Measurements from ENCODE around the gene ILDR2.

The ILDR2 gene

DNA sequence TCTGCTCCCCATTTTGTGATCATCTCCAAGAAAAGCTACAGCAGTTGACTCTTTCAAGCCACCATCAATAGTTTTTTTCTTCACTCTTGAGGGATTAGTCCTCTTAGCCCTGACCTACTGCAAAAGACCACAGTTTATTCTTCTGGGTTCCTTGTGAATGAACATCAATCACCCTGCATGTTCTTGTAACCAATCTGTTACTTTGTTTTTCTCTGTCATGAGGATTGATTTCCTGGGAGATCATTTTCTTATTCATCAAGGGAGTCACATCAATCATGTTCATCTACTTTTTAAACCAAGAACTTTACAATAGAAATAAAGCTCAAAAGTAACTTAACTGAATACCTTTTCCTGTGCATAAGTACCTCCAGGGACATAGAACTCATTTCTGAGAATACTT lies 21.8 kb downstream of the ILDR2 start:
- TF ChIP-seq, protein P1, sequence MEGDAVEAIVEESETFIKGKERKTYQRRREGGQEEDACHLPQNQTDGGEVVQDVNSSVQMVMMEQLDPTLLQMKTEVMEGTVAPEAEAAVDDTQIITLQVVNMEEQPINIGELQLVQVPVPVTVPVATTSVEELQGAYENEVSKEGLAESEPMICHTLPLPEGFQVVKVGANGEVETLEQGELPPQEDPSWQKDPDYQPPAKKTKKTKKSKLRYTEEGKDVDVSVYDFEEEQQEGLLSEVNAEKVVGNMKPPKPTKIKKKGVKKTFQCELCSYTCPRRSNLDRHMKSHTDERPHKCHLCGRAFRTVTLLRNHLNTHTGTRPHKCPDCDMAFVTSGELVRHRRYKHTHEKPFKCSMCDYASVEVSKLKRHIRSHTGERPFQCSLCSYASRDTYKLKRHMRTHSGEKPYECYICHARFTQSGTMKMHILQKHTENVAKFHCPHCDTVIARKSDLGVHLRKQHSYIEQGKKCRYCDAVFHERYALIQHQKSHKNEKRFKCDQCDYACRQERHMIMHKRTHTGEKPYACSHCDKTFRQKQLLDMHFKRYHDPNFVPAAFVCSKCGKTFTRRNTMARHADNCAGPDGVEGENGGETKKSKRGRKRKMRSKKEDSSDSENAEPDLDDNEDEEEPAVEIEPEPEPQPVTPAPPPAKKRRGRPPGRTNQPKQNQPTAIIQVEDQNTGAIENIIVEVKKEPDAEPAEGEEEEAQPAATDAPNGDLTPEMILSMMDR (IDR thresholded peaks at IDR 0.05; ENCODE audit: insufficient read depth, low read depth, low read length, missing control alignments) = no peak
- no peak for DNase-seq (ENCODE audit: low read depth)
- no peak overlapping the region for H3K4me3 ChIP-seq (ENCODE audit: low read length)

DNA sequence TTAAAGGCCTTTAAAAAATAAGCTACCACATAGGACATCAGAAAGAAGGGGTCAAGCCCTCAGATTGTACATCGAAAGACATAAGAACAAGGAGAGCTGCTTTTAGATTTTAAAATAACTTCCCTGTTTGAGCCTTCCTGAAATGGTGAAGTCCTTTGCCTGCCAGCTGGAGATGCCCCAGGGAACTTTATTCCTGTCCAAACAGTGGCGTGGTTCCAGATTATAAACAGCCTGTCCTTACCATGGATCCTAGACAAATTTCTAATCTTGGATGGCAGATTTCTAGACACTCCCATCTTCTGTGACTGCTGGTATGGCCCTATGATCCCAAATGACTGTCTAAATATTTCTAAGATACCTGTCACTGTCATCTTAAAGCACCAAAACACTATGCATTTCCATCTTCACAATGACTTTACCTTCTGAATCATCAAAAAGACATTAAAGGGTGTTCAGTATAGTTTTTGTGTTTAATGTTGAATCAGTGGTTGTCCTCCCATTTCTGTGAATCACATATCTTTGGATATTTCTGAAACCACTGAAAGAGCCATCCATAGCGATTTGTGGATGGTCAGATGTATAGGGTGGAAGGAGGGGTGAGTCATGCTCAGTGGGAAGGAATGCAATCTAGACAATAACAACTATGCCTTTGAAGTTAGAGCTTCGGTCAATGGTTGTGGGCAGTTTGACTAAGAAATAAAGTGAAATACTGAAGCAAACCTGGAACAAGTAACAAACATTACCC lies 23.2 kb downstream of the ILDR2 start:
- TF ChIP-seq, protein P1 (IDR thresholded peaks at IDR 0.05; ENCODE audit: insufficient read depth, low read depth, low read length, missing control alignments) = no peak
- peak; percentile 46 for DNase-seq (ENCODE audit: low read depth)
- no peak overlapping the region for H3K4me3 ChIP-seq (ENCODE audit: low read length)

DNA sequence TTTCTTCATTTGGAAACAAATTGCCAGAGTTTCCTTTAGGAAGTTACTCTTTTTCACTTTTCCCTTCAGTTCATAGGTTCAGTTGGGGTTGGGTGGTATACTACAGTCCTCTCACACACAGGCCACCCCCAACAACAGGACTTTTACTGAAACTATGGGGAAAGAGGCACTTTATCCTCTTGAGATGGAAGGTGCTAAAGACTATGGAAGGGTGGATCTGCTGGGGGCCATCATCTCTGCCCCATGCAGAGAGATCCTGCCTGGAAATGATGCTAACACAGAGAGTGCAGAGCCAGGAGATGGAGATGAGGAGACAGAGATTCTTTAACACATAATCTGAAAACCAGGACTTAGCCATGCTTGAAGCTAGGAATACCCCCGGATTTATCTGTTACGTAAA lies 24.3 kb downstream of the ILDR2 start:
- DNase-seq (ENCODE audit: low read depth) = no peak
- TF ChIP-seq, protein P1 (IDR thresholded peaks at IDR 0.05; ENCODE audit: insufficient read depth, low read depth, low read length, missing control alignments) = no peak

DNA sequence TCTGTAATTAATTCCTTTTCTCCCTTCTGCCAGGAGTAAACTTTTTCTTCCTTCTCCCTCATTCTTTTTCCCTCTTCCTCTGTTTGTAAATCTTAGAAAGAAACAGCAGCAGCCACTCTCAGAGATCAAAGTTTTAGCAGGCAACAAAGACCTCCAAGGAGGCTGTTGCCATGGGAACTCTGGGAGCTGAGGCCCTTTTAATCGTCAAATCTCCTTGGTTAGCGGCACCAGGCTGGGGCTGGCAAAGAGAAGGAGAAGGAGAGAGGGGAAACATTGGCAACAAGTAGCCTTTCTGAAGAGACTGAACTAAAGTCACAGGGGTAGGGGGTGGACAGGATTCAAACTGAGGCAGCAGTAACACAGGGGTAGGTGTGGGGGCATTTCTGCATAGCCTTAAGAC lies 25.2 kb downstream of the ILDR2 start:
- H3K4me3 ChIP-seq (ENCODE audit: low read length) = no peak overlapping the region
- DNase-seq (ENCODE audit: low read depth) = no peak
- TF ChIP-seq, protein P1 (IDR thresholded peaks at IDR 0.05; ENCODE audit: insufficient read depth, low read depth, low read length, missing control alignments) = no peak

More for the DNA sequence above, 24.3 kb downstream of the ILDR2 start:
- H3K4me3 ChIP-seq (ENCODE audit: low read length) = no peak overlapping the region

DNA sequence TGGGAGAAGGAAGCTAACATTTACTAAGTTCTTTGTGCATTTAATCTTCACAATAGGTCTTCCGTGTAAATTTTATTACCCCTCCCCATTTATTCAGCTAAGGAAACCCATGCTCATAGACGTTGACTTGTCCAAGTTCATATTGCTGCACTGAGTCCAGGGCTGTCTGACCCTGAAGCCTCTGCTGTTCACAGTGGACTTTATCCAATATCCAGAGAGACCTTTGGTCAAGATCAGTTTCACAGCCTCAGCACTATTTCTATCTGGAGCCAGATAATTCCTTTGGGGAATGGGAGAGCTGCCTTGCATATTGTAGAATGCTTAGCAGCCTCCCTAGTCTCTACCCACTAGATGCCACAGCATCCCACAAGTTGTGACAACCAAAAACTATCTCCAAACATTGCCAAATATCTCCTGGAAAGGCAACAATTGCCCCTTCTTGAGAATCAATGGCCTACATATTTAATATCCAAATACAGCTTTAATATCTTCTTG lies 26.4 kb downstream of the ILDR2 start:
- TF ChIP-seq, protein P1 (IDR thresholded peaks at IDR 0.05; ENCODE audit: insufficient read depth, low read depth, low read length, missing control alignments) = no peak
- no peak overlapping the region for H3K4me3 ChIP-seq (ENCODE audit: low read length)
- DNase-seq (ENCODE audit: low read depth) = no peak

DNA sequence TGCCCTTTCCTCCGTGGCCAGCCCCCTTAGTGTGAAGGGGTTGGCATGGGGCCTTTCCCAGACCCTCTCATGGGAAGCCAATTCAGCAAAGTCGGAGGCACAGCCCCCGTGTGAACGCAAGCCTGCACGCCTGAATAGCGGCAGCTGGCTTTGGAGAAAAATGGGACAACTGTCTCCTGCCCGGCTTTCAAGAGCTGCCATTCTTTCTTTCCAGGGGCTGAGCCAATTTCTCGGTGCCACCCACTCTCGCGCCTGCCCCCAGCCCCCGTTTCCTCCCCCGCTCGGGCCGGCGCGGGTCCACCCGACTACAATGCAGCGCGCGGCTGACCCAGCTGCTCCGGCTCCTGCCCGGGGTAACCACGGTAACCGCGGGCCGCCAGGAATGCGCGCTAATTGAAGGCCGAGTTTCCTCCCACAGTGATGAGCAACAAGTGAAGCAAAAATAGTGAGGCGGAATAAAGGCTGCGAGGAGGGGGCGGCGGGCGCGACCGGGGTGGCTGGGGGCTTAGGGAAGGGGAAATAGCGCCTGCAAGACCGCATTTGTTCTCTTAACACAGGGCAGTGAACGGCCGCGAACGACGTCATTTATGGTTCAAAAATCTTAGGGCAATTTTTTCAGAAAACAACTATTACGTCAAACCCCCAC lies 27.8 kb downstream of the ILDR2 start:
- no peak overlapping the region for H3K4me3 ChIP-seq (ENCODE audit: low read length)
- DNase-seq (ENCODE audit: low read depth) = peak; percentile 20
- TF ChIP-seq, protein P1 (IDR thresholded peaks at IDR 0.05; ENCODE audit: insufficient read depth, low read depth, low read length, missing control alignments) = no peak

Data from epithelial cell of esophagus (primary cell).